Thyroid gland (tissue), 4 donors: Measurements from ENCODE around the gene ZNF865. TPM values are rescaled to one million over a fixed set of nuclear protein-coding genes. Genes with fewer than 3 reads are reported as not detected.
A peak's percentile ranks its signal among the peaks of the same experiment; 100 is the strongest.

Source experiments
- DNase-seq, 2 donors: peaks; one replicate each; pipeline ENCODE4 v3.0.0-alpha.2; 2019
- H3K27ac ChIP-seq, 3 donors: fragments of 200-600 bp; sonication (generic); 1 replicate in 2 of 3; 2 replicates in 1 of 3; pipeline ENCODE4 v1.5.1; 2016 to 2019; ENCODE audit warnings: mild to moderate bottlenecking in 1 of 3, moderate library complexity in 1 of 3
- H3K27me3 ChIP-seq: fragments of 200-600 bp; sonication (generic); one replicate; pipeline ENCODE4 v1.5.1; 2019
- H3K36me3 ChIP-seq, 2 donors: fragments of 200-600 bp; sonication (generic); one replicate each; pipeline ENCODE4 v1.5.1; 2016 to 2019
- H3K4me1 ChIP-seq, 2 donors: fragments of 200-600 bp; sonication (generic); one replicate each; pipeline ENCODE4 v1.5.1; 2017 to 2019
- H3K4me3 ChIP-seq, 3 donors: fragments of 200-600 bp; sonication (generic); replicated peaks in 1 of 3; 1 replicate in 2 of 3; 2 replicates in 1 of 3; pipeline ENCODE4 v1.5.1; 2016; ENCODE audit warnings: mild to moderate bottlenecking in 1 of 3
- H3K9me3 ChIP-seq: fragments of 200-600 bp; sonication (generic); one replicate; pipeline ENCODE4 v1.5.1; 2017
- POLR2A ChIP-seq, 2 donors: fragments of 450-650 bp; IDR thresholded peaks; one replicate each; pipeline ENCODE4 v1.6.1; 2017; ENCODE audit warnings: antibody characterized with exemption in 2 of 2, mild to moderate bottlenecking in 2 of 2, moderate library complexity in 1 of 2
- WGBS, 2 donors: methylation state at CpG; one replicate each; pipeline ENCODE4 v1.1.5; 2017; 5-methylcytosine and 5-hydroxymethylcytosine counted together
- intact Hi-C: fragments of 100-400 bp; cut with DNase I; formaldehyde crosslinking; loops from one replicate; pipeline ENCODE4 v1.15.1; 2023
- total RNA-seq, 4 donors: library from RNA; depleted of rRNA; stranded (reverse); fragments of >200 nt; gene quantifications; one replicate each; pipeline ENCODE4 v1.2.3, GENCODE V29; 2016
- TF ChIP-seq, protein P1 (sequence below), 6 experiments: fragments of 200-600 bp in 3 of 6; fragments of 450-650 bp in 3 of 6; sonication (generic) in 3 of 6; IDR thresholded peaks; one replicate each; pipeline ENCODE4 v1.5.1; 2016 to 2019; ENCODE audit warnings: antibody characterized with exemption in 6 of 6, mild to moderate bottlenecking in 2 of 6, inconsistent platforms in 1 of 6, moderate library complexity in 1 of 6

Gene ZNF865
- total RNA-seq, 4 donors from 2014 or later: 5.5 to 12.6 (median 9.1) TPM

DNA sequence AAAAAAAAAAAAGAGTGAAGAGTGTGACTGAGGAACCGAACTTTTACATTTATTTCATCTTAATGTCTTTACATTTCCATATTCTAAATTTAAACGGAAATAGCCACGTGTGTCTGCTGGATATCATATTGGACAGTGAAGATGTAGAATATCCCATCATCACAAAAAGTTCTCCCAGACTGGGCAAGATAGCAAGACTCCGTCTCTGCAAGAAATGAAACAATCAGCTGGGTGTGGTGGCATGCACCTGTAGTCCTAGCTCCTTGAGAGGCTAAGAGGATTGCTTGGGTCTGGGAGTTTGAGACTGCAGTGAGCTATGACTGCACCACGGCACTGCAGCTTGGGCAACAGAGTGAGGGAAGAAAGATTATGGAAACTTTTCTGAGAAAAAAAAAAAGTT lies 28.7 kb upstream of the ZNF865 start:
- H3K27me3 ChIP-seq: no peaks in the 10 kb centered on the region
- no peak for TF ChIP-seq POLR2A (IDR thresholded peaks at IDR 0.05)
- TF ChIP-seq, protein P1, sequence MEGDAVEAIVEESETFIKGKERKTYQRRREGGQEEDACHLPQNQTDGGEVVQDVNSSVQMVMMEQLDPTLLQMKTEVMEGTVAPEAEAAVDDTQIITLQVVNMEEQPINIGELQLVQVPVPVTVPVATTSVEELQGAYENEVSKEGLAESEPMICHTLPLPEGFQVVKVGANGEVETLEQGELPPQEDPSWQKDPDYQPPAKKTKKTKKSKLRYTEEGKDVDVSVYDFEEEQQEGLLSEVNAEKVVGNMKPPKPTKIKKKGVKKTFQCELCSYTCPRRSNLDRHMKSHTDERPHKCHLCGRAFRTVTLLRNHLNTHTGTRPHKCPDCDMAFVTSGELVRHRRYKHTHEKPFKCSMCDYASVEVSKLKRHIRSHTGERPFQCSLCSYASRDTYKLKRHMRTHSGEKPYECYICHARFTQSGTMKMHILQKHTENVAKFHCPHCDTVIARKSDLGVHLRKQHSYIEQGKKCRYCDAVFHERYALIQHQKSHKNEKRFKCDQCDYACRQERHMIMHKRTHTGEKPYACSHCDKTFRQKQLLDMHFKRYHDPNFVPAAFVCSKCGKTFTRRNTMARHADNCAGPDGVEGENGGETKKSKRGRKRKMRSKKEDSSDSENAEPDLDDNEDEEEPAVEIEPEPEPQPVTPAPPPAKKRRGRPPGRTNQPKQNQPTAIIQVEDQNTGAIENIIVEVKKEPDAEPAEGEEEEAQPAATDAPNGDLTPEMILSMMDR (IDR thresholded peaks at IDR 0.05): no peak
- peaks cover 8 to 14% of the 10 kb centered on the region in 2 donors for H3K4me1 ChIP-seq
- H3K36me3 ChIP-seq: peaks cover 11 to 18% of the 10 kb centered on the region in 2 donors
- intact Hi-C loops: no loop called here
- DNase-seq: no peak
- no peaks in the 10 kb centered on the region for H3K9me3 ChIP-seq
- 94% methylated on average over 5 of the region's 5 CpGs for WGBS, 2 donors
- no peak overlapping the region for H3K27ac ChIP-seq
- no peak overlapping the region for H3K4me3 ChIP-seq

DNA sequence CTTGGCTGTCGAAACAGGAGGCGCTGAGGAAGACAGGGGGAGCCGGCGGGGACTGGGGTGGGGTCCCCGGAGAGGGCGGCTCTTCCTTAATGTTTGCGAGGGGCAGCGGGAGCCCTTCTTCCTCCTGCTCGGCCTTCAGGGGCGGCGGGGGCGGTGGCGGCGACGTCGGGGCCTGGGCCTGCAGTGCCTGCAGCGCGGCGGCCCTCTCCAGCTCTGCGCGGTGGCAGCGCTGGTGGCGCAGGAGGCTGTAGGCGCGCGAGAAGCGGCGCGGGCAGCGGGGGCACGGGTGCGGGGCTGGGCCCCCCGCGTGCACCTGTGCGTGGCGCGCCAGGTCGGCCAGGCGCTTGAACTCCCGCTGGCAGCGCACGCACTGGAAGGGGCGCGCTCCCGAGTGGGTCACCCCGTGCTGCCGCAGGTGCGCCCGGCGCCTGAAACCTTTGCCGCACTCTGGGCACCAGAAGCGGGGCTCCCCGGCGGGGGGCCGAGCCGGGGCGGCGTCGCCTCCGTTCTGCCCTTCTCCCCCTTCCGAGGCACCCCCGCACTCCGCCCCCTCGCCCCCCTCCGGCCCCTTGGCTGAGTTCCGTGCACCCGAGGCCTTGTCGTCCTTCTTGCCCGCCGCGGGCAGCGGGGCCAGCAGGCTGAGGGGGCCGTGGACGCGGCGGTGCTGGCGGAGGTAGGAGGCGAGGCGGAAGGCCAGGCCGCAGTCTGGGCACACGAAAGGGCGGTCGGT lies 27.3 kb upstream of the ZNF865 start:
- DNase-seq: no peak
- 94% methylated on average over 56 to 71 of the region's 83 CpGs for WGBS, 2 donors
- Histone ChIP-seq H3K4me1 (peaks cover 11 to 24% of the 10 kb centered on the region in 2 donors), H3K27ac (no peak overlapping the region), H3K4me3 (no peak overlapping the region), H3K36me3 (peaks cover 11 to 18% of the 10 kb centered on the region in 2 donors), H3K9me3 (no peaks in the 10 kb centered on the region), H3K27me3 (no peaks in the 10 kb centered on the region)
- intact Hi-C loops: no loop called here
- TF ChIP-seq POLR2A (IDR thresholded peaks at IDR 0.05): no peak
- TF ChIP-seq, protein P1 (IDR thresholded peaks at IDR 0.05): no peak

DNA sequence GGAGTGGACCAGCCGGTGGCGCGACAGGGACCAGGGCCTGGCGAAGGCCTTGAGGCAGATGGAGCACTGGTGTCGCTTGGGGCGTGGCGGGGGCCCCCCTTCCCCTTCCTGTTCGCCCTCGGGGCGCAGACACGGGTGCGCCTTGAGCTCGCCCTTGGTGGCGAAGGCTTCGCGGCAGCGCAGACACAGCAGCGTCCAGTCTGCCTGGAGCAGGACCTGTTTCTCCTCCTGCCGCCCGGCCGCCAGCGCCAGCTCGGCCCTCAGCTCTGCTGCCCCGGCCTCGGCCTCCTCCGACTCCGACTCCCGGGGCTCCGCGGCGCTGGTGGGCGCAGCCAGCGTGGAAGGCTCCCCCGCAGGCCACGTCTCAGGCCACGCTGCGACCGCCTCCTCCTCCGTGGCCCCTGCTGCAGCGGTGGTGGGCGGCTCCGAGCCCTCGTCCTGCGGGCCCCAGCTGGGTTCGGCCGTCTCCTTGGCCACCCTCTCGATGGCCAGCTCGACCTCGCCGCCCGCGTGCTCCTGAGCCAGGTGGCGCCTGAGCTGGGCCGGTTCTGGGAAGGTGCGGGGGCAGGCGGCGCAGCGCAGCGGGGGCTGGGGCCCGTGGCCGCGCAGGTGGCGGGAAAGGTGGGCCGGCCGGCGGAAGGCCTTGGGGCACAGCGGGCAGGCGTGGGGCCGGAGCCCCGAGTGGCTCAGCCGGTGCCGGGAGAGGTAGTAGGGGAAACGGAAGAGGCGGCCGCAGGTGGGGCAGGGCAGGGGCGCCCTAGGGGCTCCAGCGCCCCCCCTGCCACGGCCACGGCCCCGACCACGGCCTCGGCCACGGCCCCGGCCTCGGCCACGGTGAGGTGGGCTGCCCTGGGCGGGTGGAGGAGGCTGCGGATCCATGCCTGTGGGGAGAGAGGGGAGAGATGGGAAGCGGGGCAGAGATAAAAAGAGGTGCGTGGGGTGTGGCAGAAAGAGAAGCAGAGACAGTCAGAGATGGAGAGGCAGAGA lies 26.4 kb upstream of the ZNF865 start:
- Histone ChIP-seq H3K36me3 (peaks cover 11 to 18% of the 10 kb centered on the region in 2 donors), H3K27ac (no peak overlapping the region), H3K27me3 (no peaks in the 10 kb centered on the region), H3K4me3 (peak overlapping the region in 2 of 3 donors; percentile 19 to 95), H3K9me3 (no peaks in the 10 kb centered on the region), H3K4me1 (peaks cover 11 to 24% of the 10 kb centered on the region in 2 donors)
- no peak for TF ChIP-seq POLR2A (IDR thresholded peaks at IDR 0.05)
- TF ChIP-seq, protein P1 (IDR thresholded peaks at IDR 0.05): no peak
- DNase-seq: no peak
- intact Hi-C loops: no loop called here
- WGBS, 2 donors: 95% methylated on average over 43 to 78 of the region's 90 CpGs

DNA sequence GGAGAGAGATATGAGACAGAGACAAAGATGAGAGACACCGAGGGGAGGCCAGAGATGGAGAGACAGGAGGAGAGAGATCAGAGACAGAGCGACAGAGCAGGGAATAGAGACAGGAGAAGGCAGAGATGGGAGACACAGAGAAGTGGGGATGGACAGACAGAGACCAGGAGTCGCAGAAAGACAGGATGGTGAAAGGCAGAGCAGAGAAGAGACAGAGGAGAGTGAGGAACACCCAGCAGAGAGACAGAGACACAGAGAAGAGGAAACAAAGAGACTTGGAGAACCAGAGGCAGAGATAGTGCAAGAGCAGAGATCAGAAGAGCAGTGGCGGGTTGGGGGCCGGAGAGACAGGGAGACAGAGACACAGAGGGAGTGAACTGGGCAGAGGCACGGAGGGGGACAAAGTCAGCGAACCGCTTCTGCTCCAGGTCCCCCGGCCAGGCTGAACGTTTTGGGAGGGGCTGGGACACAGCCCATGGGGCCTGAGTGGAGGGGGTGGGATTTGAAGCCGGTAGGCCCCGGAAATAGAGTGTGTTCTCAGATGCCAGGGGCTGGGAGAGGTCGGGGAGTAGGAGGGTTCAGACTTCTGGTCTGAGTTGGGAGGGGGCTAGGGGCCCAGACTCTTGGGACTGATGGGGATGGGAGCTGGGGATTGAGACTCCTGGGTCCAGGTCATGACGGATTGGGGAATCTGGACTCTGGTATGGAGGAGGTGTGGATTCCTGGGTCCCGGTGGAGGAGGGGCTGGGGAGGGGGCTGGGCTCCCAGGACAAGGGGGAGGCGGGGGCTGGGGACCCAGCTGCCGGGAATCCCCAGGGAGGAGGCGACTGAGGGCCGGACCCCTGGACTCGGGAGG lies 25.5 kb upstream of the ZNF865 start:
- TF ChIP-seq, protein P1 (IDR thresholded peaks at IDR 0.05): no peak
- no peak for TF ChIP-seq POLR2A (IDR thresholded peaks at IDR 0.05)
- DNase-seq: peak; percentile 60 to 62
- Histone ChIP-seq H3K27me3 (no peaks in the 10 kb centered on the region), H3K9me3 (no peaks in the 10 kb centered on the region), H3K4me1 (peaks cover 11 to 24% of the 10 kb centered on the region in 2 donors), H3K27ac (peak overlapping the region; percentile 87 to 97 (median 96)), H3K4me3 (peak overlapping the region; percentile 19 to 95 (median 65)), H3K36me3 (peaks cover 11 to 18% of the 10 kb centered on the region in 2 donors)
- intact Hi-C loops: no loop called here
- 11 to 13% methylated on average over 15 to 17 of the region's 20 CpGs for WGBS, 2 donors
